GM18502 (cell line): ENCODE data around the gene LILRB5.
"Not testable (repeated sequence)": the region's sequence is repeated elsewhere in the genome, so short reads cannot be mapped to it uniquely, and the experiment has no call there.

ENCODE experiments used
- ATAC-seq: cut with Tn5 transposase; IDR thresholded peaks from one replicate; pipeline ENCODE4 v1.9.1; 2021; ENCODE audit warnings: mild to moderate bottlenecking; ENCODE audit not compliant: unreplicated experiment, poor library complexity

The LILRB5 gene

GRCh38 chr19:54257116-54257480, at the start of gene LILRB5:
Gene LILRB5 (minus strand): TSS chr19:54257273. CDS start chr19:54257193, 80 bp downstream.
- no peak for ATAC-seq

- no peak for ATAC-seq
These were observed 48.1 kb upstream of the LILRB5 start for GRCh38 chr19:54305141-54305540.

- ATAC-seq: no peak
These were observed 45.2 kb upstream of the LILRB5 start for GRCh38 chr19:54302257-54302656.

- no peak for ATAC-seq
These were observed 42.4 kb upstream of the LILRB5 start for GRCh38 chr19:54299515-54299914.

GRCh38 chr19:54299126-54299498, 42.0 kb upstream of the LILRB5 start:
- no peak for ATAC-seq

- no peak for ATAC-seq
These were observed 41.5 kb upstream of the LILRB5 start for GRCh38 chr19:54298357-54299125.

- ATAC-seq: no peak
These were observed 40.8 kb upstream of the LILRB5 start for GRCh38 chr19:54297759-54298305.

- no peak for ATAC-seq
These were observed 37.5 kb upstream of the LILRB5 start for GRCh38 chr19:54294539-54294938.

- ATAC-seq: not testable (repeated sequence)
These were observed 32.1 kb upstream of the LILRB5 start for GRCh38 chr19:54289160-54289559.

- no peak for ATAC-seq
These were observed 30.4 kb upstream of the LILRB5 start for GRCh38 chr19:54287456-54287855.

- not testable (repeated sequence) for ATAC-seq
These were observed 29.2 kb upstream of the LILRB5 start for GRCh38 chr19:54286283-54286682.

- ATAC-seq: not testable (repeated sequence)
These were observed 28.5 kb upstream of the LILRB5 start for GRCh38 chr19:54285427-54286056.

- no peak for ATAC-seq
These were observed 25.8 kb upstream of the LILRB5 start for GRCh38 chr19:54282686-54283470.

- not testable (repeated sequence) for ATAC-seq
These were observed 24.6 kb upstream of the LILRB5 start for GRCh38 chr19:54281729-54282075.

- ATAC-seq: no peak
These were observed 24.1 kb upstream of the LILRB5 start, which contains the start of gene LILRB2 for GRCh38 chr19:54281007-54281728. Gene LILRB2 (minus strand): TSS chr19:54281110. CDS start chr19:54280496, 614 bp downstream.

- ATAC-seq: not testable (repeated sequence)
These were observed 23.4 kb upstream of the LILRB5 start for GRCh38 chr19:54280441-54280840.

GRCh38 chr19:54280025-54280424, 23.0 kb upstream of the LILRB5 start:
- not testable (repeated sequence) for ATAC-seq

GRCh38 chr19:54279406-54279962, 22.4 kb upstream of the LILRB5 start:
- no peak for ATAC-seq

- not testable (repeated sequence) for ATAC-seq
These were observed 21.6 kb upstream of the LILRB5 start for GRCh38 chr19:54278571-54279195.
